RWPE2 (cell line): ENCODE data around the gene ADORA2B.

Experiments
- ATAC-seq: fragments of 200-7000 bp; cut with Tn5 transposase; 3 replicates; pipeline ENCODE4 v1.9.1; 2021; ENCODE audit warnings: low read depth
- DNase-seq: peaks from one replicate; pipeline ENCODE4 v3.0.0-alpha.2; 2020; ENCODE audit warnings: low spot score
- H3K27ac ChIP-seq: fragments of 450-650 bp; 2 replicates; pipeline ENCODE4 v1.5.1; 2017; ENCODE audit warnings: mild to moderate bottlenecking; ENCODE audit not compliant: poor library complexity, severe bottlenecking
- H3K27me3 ChIP-seq: fragments of 250-450 bp; sonication (Bioruptor Pico); 2 replicates; pipeline ENCODE4 v1.5.1; 2021; ENCODE audit warnings: mild to moderate bottlenecking, moderate library complexity; ENCODE audit not compliant: insufficient read depth, poor library complexity, severe bottlenecking
- H3K36me3 ChIP-seq: fragments of 250-450 bp; sonication (Bioruptor Pico); 2 replicates; pipeline ENCODE4 v1.5.1; 2020; ENCODE audit warnings: low read depth, mild to moderate bottlenecking, moderate library complexity
- H3K4me1 ChIP-seq: fragments of 250-450 bp; sonication (Bioruptor Pico); 2 replicates; pipeline ENCODE4 v1.5.1; 2021; ENCODE audit warnings: mild to moderate bottlenecking, moderate library complexity; ENCODE audit not compliant: insufficient read depth, poor library complexity, severe bottlenecking
- H3K4me3 ChIP-seq: fragments of 250-450 bp; sonication (Bioruptor Pico); 2 replicates; pipeline ENCODE4 v1.5.1; 2021; ENCODE audit warnings: mild to moderate bottlenecking, moderate library complexity; ENCODE audit not compliant: severe bottlenecking
- H3K9me3 ChIP-seq: fragments of 250-450 bp; sonication (Bioruptor Pico); 2 replicates; pipeline ENCODE4 v1.5.1; 2021; ENCODE audit warnings: mild to moderate bottlenecking, moderate library complexity; ENCODE audit not compliant: severe bottlenecking
- CTCF ChIP-seq: fragments of 450-650 bp; IDR thresholded peaks from one replicate; pipeline ENCODE4 v1.5.1; 2017; ENCODE audit warnings: mild to moderate bottlenecking, moderate library complexity; ENCODE audit not compliant: poor library complexity, severe bottlenecking

Gene ADORA2B

GRCh38 chr17:15971098-15971678 lies 26.3 kb downstream of the ADORA2B start:
- Histone ChIP-seq H3K4me3 (no peak overlapping the region), H3K4me1 (peaks cover 17% of the 10 kb centered on the region), H3K27me3 (no peaks in the 10 kb centered on the region), H3K27ac (no peak overlapping the region), H3K9me3 (no peaks in the 10 kb centered on the region), H3K36me3 (peaks cover 28% of the 10 kb centered on the region)
- DNase-seq (no peak), ATAC-seq (no peak)
- TF ChIP-seq CTCF = no peak

- peaks cover 10% of the 10 kb centered on the region for H3K4me1 ChIP-seq
- peaks cover 35% of the 10 kb centered on the region for H3K36me3 ChIP-seq
- H3K9me3 ChIP-seq = no peaks in the 10 kb centered on the region
- ATAC-seq (no peak), DNase-seq (no peak)
- H3K4me3 ChIP-seq = no peak overlapping the region
- no peak overlapping the region for H3K27ac ChIP-seq
- no peak for TF ChIP-seq CTCF
- no peaks in the 10 kb centered on the region for H3K27me3 ChIP-seq
Measured at GRCh38 chr17:15971882-15972281, 27.0 kb downstream of the ADORA2B start.

- ATAC-seq = no peak
- TF ChIP-seq CTCF = no peak
- Histone ChIP-seq H3K4me1 (peaks cover 3% of the 10 kb centered on the region), H3K27me3 (no peaks in the 10 kb centered on the region), H3K4me3 (no peak overlapping the region), H3K27ac (no peak overlapping the region), H3K9me3 (no peaks in the 10 kb centered on the region), H3K36me3 (peaks cover 42% of the 10 kb centered on the region)
- DNase-seq = no peak
Measured at GRCh38 chr17:15972497-15972951, 27.6 kb downstream of the ADORA2B start.

GRCh38 chr17:15973016-15973415 lies 28.1 kb downstream of the ADORA2B start:
- Histone ChIP-seq H3K9me3 (no peaks in the 10 kb centered on the region), H3K27me3 (no peaks in the 10 kb centered on the region), H3K4me1 (no peaks in the 10 kb centered on the region), H3K4me3 (no peak overlapping the region), H3K27ac (no peak overlapping the region), H3K36me3 (peaks cover 47% of the 10 kb centered on the region)
- ATAC-seq (no peak), DNase-seq (no peak)
- no peak for TF ChIP-seq CTCF

- DNase-seq = no peak
- no peak overlapping the region for H3K27ac ChIP-seq
- H3K27me3 ChIP-seq = no peaks in the 10 kb centered on the region
- TF ChIP-seq CTCF = no peak
- H3K36me3 ChIP-seq = peaks cover 54% of the 10 kb centered on the region
- H3K9me3 ChIP-seq = no peaks in the 10 kb centered on the region
- H3K4me1 ChIP-seq = no peaks in the 10 kb centered on the region
- ATAC-seq = no peak
- H3K4me3 ChIP-seq = no peak overlapping the region
Measured at GRCh38 chr17:15973834-15974233, 28.9 kb downstream of the ADORA2B start.
